CD4-positive, alpha-beta T cell (primary cell): ENCODE data around the gene SEC24B. TPM values are rescaled to one million over a fixed set of nuclear protein-coding genes. Genes with fewer than 3 reads are reported as not detected.

ENCODE experiments used
- ATAC-seq: fragments of 200-7000 bp; cut with Tn5 transposase; one replicate; pipeline ENCODE4 v1.10.0; 2022; ENCODE audit warnings: mild to moderate bottlenecking; ENCODE audit not compliant: poor library complexity
- CTCF ChIA-PET: fragments of 350-600 bp; sonication (Branson Sonifier 250); formaldehyde crosslinking; loops from one replicate; lab custom pipeline; 2021; ENCODE audit warnings: antibody characterized with exemption, inconsistent platforms; lab: Charles Lee
- POLR2A ChIA-PET: fragments of 350-600 bp; sonication (Branson Sonifier 250); formaldehyde crosslinking; loops from one replicate; lab custom pipeline; 2021; ENCODE audit warnings: antibody characterized with exemption, inconsistent platforms; lab: Charles Lee
- DNase-seq, 14 experiments: peaks; one replicate each; pipeline ENCODE4 v3.0.0-alpha.2; 2013 to 2020; ENCODE audit warnings: mixed read lengths in 2 of 14
- H3K27ac ChIP-seq, 2 donors: one replicate each; pipeline versions ENCODE4 v1.5.1 to v1.7.0; 2013; ENCODE audit warnings: low read length in 2 of 2, low read depth in 1 of 2, mild to moderate bottlenecking in 1 of 2
- H3K27me3 ChIP-seq, 2 experiments: 1 replicate in 1 of 2; 2 replicates in 1 of 2; pipeline versions ENCODE4 v1.6.1 to v1.7.0; 2013; ENCODE audit warnings: low read length in 2 of 2, control low read depth in 1 of 2, mild to moderate bottlenecking in 1 of 2, moderate library complexity in 1 of 2; ENCODE audit not compliant: insufficient read depth in 2 of 2, control insufficient read depth in 1 of 2
- H3K36me3 ChIP-seq: one replicate; pipeline ENCODE4 v1.6.1; 2013; ENCODE audit warnings: low read length, control low read depth; ENCODE audit not compliant: insufficient read depth
- H3K4me1 ChIP-seq: one replicate; pipeline ENCODE4 v1.6.1; 2013; ENCODE audit warnings: low read length, control low read depth; ENCODE audit not compliant: insufficient read depth
- H3K4me3 ChIP-seq: one replicate; pipeline ENCODE4 v1.5.1; 2013; ENCODE audit warnings: mild to moderate bottlenecking, low read length, moderate library complexity
- H3K9me3 ChIP-seq, 2 experiments: 1 replicate in 1 of 2; 2 replicates in 1 of 2; pipeline versions ENCODE4 v1.6.1 to v1.7.0; 2013; ENCODE audit warnings: low read length in 2 of 2, mild to moderate bottlenecking in 2 of 2, control low read depth in 1 of 2, moderate library complexity in 1 of 2; ENCODE audit not compliant: control insufficient read depth in 1 of 2, insufficient read depth in 1 of 2
- H3K27ac Mint-ChIP-seq: one replicate; pipeline ENCODE4 v1.8.0; 2020; ENCODE audit warnings: mixed read lengths
- H3K27me3 Mint-ChIP-seq: one replicate; pipeline ENCODE4 v1.8.0; 2021; ENCODE audit warnings: mixed read lengths
- H3K36me3 Mint-ChIP-seq: one replicate; pipeline ENCODE4 v1.8.0; 2021; ENCODE audit warnings: low read depth, mixed read lengths
- H3K4me1 Mint-ChIP-seq: one replicate; pipeline ENCODE4 v1.8.0; 2021; ENCODE audit warnings: low read depth, mixed read lengths
- H3K4me3 Mint-ChIP-seq: one replicate; pipeline ENCODE4 v1.8.0; 2020; ENCODE audit warnings: mild to moderate bottlenecking, mixed read lengths
- H3K9me3 Mint-ChIP-seq: one replicate; pipeline ENCODE4 v1.8.0; 2020; ENCODE audit warnings: mixed read lengths
- intact Hi-C, 2 experiments: fragments of 100-400 bp; cut with DNase I in 1 of 2; cut with micrococcal nuclease in 1 of 2; formaldehyde crosslinking; loops; one replicate each; pipeline versions ENCODE4 v1.15.1 to v1.9.0; 2023 to 2025; cut with DNase I, micrococcal nuclease
- total RNA-seq, 174 experiments: library from RNA in 2 of 174; stranded (reverse) in 2 of 174; gene quantifications; one replicate each; pipeline ENCODE4 v1.2.3 and lab custom pipeline; 2021 to 2026
- TF ChIP-seq, protein P1 (sequence below): fragments of 200-600 bp; IDR thresholded peaks from one replicate; pipeline ENCODE4 v1.8.0; 2022; ENCODE audit warnings: antibody characterized with exemption, mild to moderate bottlenecking

The SEC24B gene
- total RNA-seq, 2 experiments from 2014 or later: 41.5 to 45.9 TPM

DNA sequence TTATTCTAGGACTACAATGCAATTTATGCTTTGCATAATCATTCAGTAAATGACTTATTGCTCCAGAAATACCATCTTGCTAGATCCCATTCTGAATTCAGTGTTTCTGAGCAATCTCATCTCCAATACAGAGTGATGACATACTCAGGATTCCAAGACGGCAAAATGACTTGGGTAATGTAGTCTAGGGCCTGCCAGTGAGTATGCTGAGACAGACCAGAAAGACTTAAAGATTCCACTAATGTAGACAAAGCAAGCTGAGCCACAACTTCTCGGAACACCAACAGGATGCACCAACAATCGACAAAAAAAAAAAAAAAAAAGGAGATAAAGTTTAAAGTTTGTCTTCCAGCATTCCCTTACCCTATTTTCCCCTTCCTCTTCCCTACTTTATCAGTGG lies 919 bp upstream of the SEC24B start:
- H3K9me3 ChIP-seq: no peaks in the 10 kb centered on the region
- CTCF ChIA-PET: interaction anchor here (0.6 to 2.7 kb wide), 36 partner anchors 9 to 393 kb away, joined by 3 to 19 read pairs (median 4); partner anchors contain the start of genes GAR1, MCUB and PLA2G12A
- peaks cover 51% of the 10 kb centered on the region for H3K4me1 Mint-ChIP-seq
- peaks cover 35% of the 10 kb centered on the region for H3K4me1 ChIP-seq
- peak overlapping the region; percentile 78 to 89 for H3K27ac ChIP-seq
- H3K4me3 Mint-ChIP-seq: peak overlapping the region; percentile 96
- peaks cover 16% of the 10 kb centered on the region for H3K36me3 Mint-ChIP-seq
- POLR2A ChIA-PET: interaction anchor here (0.9 to 4.4 kb wide), 16 partner anchors 127 to 1712 kb away, joined by 3 to 48 read pairs (median 4); partner anchors contain the start of genes GAR1, MCUB and PLA2G12A
- intact Hi-C loops: loop anchor here (2.0 to 5.0 kb wide), 7 partner anchors 128 to 810 kb away; partner anchors contain the start of genes MCUB (in 2 of the 2), CASP6 (in 1 of the 2) and RPL34 (in 1 of the 2)
- no peaks in the 10 kb centered on the region for H3K27me3 ChIP-seq
- H3K4me3 ChIP-seq: peak overlapping the region; percentile 82
- H3K27me3 Mint-ChIP-seq: no peaks in the 10 kb centered on the region
- H3K36me3 ChIP-seq: no peaks in the 10 kb centered on the region
- H3K9me3 Mint-ChIP-seq: no peaks in the 10 kb centered on the region
- TF ChIP-seq, protein P1, sequence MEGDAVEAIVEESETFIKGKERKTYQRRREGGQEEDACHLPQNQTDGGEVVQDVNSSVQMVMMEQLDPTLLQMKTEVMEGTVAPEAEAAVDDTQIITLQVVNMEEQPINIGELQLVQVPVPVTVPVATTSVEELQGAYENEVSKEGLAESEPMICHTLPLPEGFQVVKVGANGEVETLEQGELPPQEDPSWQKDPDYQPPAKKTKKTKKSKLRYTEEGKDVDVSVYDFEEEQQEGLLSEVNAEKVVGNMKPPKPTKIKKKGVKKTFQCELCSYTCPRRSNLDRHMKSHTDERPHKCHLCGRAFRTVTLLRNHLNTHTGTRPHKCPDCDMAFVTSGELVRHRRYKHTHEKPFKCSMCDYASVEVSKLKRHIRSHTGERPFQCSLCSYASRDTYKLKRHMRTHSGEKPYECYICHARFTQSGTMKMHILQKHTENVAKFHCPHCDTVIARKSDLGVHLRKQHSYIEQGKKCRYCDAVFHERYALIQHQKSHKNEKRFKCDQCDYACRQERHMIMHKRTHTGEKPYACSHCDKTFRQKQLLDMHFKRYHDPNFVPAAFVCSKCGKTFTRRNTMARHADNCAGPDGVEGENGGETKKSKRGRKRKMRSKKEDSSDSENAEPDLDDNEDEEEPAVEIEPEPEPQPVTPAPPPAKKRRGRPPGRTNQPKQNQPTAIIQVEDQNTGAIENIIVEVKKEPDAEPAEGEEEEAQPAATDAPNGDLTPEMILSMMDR: no peak
- no peak for ATAC-seq
- DNase-seq: peak in 3 of 14 experiments; percentile 10 to 32 (median 24)
- peak overlapping the region; percentile 95 for H3K27ac Mint-ChIP-seq

GRCh38 chr4:109434007-109434971 lies 674 bp downstream of the SEC24B start:
- H3K36me3 ChIP-seq: no peaks in the 10 kb centered on the region
- ChIA-PET POLR2A (interaction anchor here (0.7 to 4.4 kb wide), 16 partner anchors 9 to 1713 kb away, joined by 3 to 48 read pairs (median 4); partner anchors contain the start of genes GAR1, MCUB and PLA2G12A), CTCF (interaction anchor here (0.9 to 2.7 kb wide), 30 partner anchors 10 to 388 kb away, joined by 3 to 19 read pairs (median 5); partner anchors contain the start of genes GAR1, MCUB and PLA2G12A)
- H3K4me3 Mint-ChIP-seq: peak overlapping the region; percentile 85
- peaks cover 16% of the 10 kb centered on the region for H3K36me3 Mint-ChIP-seq
- ATAC-seq (peak; percentile 35), DNase-seq (peak in 12 of 14 experiments; percentile 0 to 44 (median 14))
- H3K4me1 Mint-ChIP-seq: peaks cover 67% of the 10 kb centered on the region
- H3K27ac ChIP-seq: peak overlapping the region; percentile 45 to 82
- H3K9me3 Mint-ChIP-seq: no peaks in the 10 kb centered on the region
- peak overlapping the region; percentile 96 for H3K4me3 ChIP-seq
- intact Hi-C loops: loop anchor here (2.0 to 5.0 kb wide), 4 partner anchors 128 to 812 kb away; partner anchors contain the start of genes CASP6 (in 2 of the 2), MCUB (in 1 of the 2) and RPL34 (in 1 of the 2)
- no peaks in the 10 kb centered on the region for H3K9me3 ChIP-seq
- peak overlapping the region; percentile 95 for H3K27ac Mint-ChIP-seq
- H3K27me3 ChIP-seq: no peaks in the 10 kb centered on the region
- TF ChIP-seq, protein P1: no peak
- peaks cover 39% of the 10 kb centered on the region for H3K4me1 ChIP-seq
- no peaks in the 10 kb centered on the region for H3K27me3 Mint-ChIP-seq

- peak overlapping the region; percentile 85 for H3K4me3 Mint-ChIP-seq
- peak overlapping the region; percentile 91 for H3K27ac Mint-ChIP-seq
- H3K4me1 Mint-ChIP-seq: peaks cover 75% of the 10 kb centered on the region
- TF ChIP-seq, protein P1: no peak
- intact Hi-C loops: loop anchor here in 1 of 2 experiments (2.0 kb wide), 1 partner anchor 267 kb away; the partner anchor contains the start of gene CASP6
- H3K27me3 Mint-ChIP-seq: no peaks in the 10 kb centered on the region
- CTCF ChIA-PET: no interaction called here
- no peak for ATAC-seq
- H3K4me1 ChIP-seq: peaks cover 45% of the 10 kb centered on the region
- no peaks in the 10 kb centered on the region for H3K9me3 ChIP-seq
- H3K4me3 ChIP-seq: no peak overlapping the region
- DNase-seq: no peak
- H3K27me3 ChIP-seq: no peaks in the 10 kb centered on the region
- no peak overlapping the region for H3K27ac ChIP-seq
- H3K36me3 Mint-ChIP-seq: peaks cover 7% of the 10 kb centered on the region
- H3K9me3 Mint-ChIP-seq: no peaks in the 10 kb centered on the region
- no peaks in the 10 kb centered on the region for H3K36me3 ChIP-seq
- POLR2A ChIA-PET: no interaction called here
These were observed 2.0 kb downstream of the SEC24B start for GRCh38 chr4:109435635-109436034.
